Dermis blood vessel endothelial cell (primary cell): ENCODE results near the gene FGF18. TPM values are rescaled to one million over a fixed set of nuclear protein-coding genes. Genes with fewer than 3 reads are reported as not detected.
"Not testable (repeated sequence)": the region's sequence is repeated elsewhere in the genome, so short reads cannot be mapped to it uniquely, and the experiment has no call there.

ENCODE experiments used
- DNase-seq: peaks from one replicate; pipeline ENCODE4 v3.0.0; 2010
- total RNA-seq: library from RNA; depleted of rRNA; stranded (reverse); fragments of >200 nt; gene quantifications from 2 replicates; pipeline ENCODE4 v1.2.3, GENCODE V29; 2014

Gene FGF18
- total RNA-seq, 1 donor from 2014 or later: not detected

- no peak for DNase-seq
Measured at GRCh38 chr5:171475596-171475995, 56.1 kb downstream of the FGF18 start.

DNA sequence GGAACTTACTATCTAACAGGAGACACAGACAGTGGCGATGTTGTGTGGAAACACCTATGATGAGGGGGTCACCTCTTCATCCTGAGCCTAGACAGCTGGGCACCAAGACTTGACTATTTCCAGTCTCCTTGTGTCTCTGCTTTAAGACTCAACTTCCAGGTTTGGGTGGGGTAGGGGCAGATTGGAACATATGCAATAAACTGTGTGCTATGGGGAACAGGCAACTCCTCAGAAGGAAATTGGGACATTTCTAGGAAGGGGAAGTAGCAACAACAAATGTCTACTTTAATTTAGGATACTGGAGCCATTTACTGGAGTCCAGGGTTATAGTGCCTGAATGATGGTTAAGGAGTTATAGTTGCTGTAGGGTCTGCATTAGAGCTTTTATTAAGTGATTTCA lies 57.3 kb downstream of the FGF18 start:
- no peak for DNase-seq

GRCh38 chr5:171477101-171477500 lies 57.7 kb downstream of the FGF18 start:
- no peak for DNase-seq

DNA sequence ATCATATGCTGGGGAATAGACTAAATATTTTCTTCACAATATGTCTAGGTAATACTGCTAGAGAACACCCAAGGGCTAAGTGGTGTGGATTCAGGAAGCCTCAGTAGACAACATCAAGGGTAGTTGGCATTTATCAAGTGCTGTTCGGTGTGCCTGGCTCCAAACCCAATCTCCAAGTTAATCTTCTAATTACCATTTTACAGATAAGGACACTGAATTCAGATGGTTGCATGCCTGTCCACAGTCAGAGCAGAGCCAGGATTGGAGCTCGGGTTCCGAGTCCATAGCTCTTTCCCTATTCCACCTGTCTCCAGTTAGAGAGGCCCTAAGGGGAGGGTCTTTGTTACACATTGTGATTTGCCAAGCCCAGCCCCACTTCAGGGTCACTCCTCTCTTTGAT lies 58.2 kb downstream of the FGF18 start:
- DNase-seq: no peak

GRCh38 chr5:171478946-171479775 lies 59.7 kb downstream of the FGF18 start:
- no peak for DNase-seq

DNA sequence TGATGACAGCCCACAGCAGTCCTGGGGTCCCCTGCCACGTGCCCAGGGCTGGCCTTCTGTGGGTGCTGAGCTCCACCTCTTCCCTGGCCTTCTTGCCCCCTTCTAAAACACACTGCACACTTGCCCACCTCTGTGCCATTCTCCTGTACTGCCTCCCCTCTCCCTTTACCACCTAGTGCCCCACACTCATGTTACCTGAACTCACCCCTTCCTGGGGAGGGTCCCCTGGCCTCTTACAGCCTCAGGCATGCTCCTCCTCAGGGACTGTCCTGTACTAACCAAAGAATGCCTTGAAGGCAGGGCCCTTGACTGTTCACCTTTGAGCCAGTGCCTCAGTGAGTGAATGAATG lies 60.3 kb downstream of the FGF18 start:
- DNase-seq: no peak

DNA sequence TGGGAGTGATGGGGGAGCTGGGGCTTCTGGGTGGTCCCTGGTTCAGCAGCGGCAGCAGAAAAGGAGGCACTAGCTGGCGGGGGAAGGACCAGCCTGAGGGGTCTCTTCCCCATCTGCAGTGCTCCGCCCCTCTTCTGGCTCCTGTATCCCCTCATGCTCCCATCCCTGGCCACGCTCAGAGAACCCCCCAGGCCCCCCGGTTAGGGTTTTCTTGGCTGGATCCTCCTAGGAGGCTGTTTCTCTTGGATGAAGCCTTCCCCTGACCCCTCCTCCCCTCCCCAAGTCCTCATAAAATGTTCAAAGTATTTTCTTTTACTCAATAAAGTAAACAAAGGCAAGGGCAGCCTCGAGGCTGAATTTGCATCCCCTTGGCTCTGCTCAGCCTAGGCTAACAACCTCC lies 60.8 kb downstream of the FGF18 start:
- DNase-seq: no peak

- DNase-seq: no peak
Measured at GRCh38 chr5:171481571-171482433, 62.4 kb downstream of the FGF18 start.

- no peak for DNase-seq
Measured at GRCh38 chr5:171482434-171482730, 62.9 kb downstream of the FGF18 start.

- no peak for DNase-seq
Measured at GRCh38 chr5:171483551-171484135, 64.2 kb downstream of the FGF18 start.

- peak; percentile 63 for DNase-seq
Measured at GRCh38 chr5:171484460-171484899, 65.0 kb downstream of the FGF18 start.

GRCh38 chr5:171485668-171486067 lies 66.2 kb downstream of the FGF18 start:
- DNase-seq: no peak

DNA sequence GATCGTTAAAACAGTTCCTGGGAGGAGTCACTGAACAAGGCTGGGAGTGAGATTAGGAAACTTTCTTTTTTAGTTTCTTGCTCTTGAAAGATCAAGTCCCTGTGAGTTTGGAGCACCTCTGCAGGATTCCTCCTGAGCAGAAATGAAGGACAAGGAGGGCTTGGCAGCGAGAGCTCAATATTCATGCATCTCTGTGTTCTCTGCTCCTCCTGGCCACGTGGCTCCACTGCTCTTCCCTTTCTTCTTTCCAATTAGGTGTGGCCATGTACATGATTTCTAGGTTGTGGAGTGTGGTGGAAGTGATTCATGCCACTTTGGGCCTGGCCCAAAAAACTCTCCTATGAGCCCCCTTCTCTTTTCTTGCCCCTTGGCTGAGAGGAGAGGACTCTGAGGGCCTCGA lies 67.2 kb downstream of the FGF18 start:
- DNase-seq: no peak

DNA sequence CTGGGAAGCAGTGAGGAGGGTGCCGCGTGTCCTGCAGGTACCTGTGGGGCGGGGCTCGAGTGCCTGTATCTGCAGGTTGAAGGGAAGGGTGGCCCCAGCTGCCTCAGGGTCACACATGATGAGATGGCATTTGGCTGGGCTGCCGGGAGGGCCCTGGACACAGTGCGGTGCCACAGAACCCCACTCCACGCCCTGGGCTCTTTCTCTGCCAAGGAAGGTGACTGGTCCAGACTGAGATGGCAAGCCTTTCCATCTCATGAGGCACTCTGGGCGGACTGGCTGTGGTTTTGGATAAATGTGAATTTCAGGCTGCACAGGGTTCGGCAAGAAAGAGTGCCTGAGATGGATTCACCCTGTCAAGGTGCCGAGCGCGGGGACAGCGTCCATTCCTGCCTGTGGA lies 69.4 kb downstream of the FGF18 start:
- DNase-seq: no peak

- DNase-seq: no peak
Measured at GRCh38 chr5:171492781-171493180, 73.3 kb downstream of the FGF18 start.

DNA sequence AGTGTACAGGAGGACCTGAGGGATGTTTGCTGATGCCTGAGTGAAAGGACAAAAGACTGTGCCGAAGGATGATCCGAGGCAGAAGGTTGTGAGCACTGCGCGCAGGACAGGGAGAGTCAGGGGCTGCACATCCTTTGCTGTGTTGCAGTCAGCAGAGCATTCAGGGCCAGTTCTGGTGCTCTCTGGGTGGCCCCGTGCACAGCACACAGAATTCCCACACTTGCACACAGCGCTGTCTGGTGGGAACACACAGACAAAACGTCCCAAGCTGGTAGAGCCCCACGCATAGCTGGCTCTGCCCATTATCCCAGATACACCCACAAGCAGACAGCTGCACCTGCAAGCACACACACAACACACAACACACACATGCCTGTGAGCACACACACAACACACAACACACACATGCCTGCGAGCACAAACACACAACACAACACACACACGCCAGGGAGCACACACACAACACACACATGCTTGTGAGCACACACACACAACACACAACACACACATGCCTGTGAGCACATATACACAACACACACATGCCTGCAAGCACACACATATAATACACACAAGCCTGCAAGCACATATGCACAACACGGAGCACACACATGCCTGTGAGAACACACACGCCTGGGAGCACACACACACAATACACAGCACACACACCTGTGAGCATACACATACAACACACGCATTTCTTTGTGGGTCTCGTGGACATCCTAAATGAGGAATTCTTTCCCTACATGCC lies 74.4 kb downstream of the FGF18 start:
- no peak for DNase-seq

DNA sequence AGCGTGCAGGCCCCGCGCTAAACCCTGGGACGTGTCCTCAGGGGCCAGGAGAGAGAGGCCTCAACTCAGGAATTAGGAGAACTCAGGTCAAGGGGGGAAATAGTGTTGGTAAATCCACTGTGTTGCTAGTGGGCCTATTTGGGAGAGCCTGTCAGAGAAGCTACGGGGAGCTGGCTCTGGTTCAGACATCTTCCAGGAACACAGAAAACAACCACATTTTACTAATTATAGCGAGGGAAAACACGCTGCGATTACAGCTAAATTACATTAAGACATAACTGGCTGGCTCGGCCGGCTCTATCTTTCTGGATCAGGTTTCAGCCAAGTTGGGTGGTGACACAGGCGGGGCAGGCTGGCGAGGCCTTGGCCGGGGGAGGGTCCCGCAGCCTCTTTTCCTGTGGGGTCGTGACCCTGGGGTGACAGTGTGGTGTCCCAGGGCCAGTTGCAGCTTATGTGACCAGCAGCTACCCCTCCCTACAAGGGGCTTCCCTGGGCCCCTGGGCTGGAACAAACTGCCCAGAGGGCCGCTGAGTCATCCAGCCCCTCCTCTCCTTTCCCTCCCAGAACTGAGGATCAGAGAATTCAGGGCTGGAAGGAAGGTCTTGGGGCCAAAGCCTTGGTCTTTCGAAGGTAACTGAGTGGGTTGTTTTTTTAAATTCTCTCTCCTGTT lies 75.1 kb downstream of the FGF18 start:
- DNase-seq: peak; percentile 29

GRCh38 chr5:171495122-171495700 lies 75.8 kb downstream of the FGF18 start:
- no peak for DNase-seq

- DNase-seq: no peak
Measured at GRCh38 chr5:171496456-171496855, 77.0 kb downstream of the FGF18 start.

GRCh38 chr5:171497494-171497893 lies 78.0 kb downstream of the FGF18 start:
- DNase-seq: not testable (repeated sequence)

- DNase-seq: no peak
Measured at GRCh38 chr5:171498166-171498565, 78.7 kb downstream of the FGF18 start.

DNA sequence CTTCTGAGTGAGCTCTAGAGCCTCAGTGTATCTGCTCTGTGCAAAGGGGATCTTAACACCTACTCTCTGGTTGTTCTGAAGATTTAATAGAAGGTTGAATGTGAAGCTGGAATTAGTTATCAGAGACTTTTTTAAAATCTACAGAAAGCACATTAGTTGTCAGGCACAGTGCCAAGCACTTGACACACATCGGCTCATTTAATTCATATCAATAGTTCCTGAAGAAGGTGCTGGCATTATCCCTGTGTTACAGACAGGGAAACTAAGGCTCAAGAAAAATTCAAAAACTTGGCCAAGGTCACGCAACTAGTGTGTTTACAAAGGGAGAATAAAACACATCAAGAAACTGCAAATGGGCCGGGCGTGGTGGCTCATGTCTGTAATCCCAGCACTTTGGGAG lies 80.2 kb downstream of the FGF18 start:
- DNase-seq: no peak
